BLaER1 (cell line): Measurements from ENCODE around the gene SERPINI1.

Experiments used
- H3K27ac ChIP-seq: shearing (Covaris generic); formaldehyde crosslinking; 2 replicates; pipeline ENCODE4 v1.8.1; 2022
- H3K27me3 ChIP-seq: shearing (Covaris generic); formaldehyde crosslinking; 2 replicates; pipeline ENCODE4 v1.8.1; 2022
- H3K36me3 ChIP-seq: shearing (Covaris generic); formaldehyde crosslinking; 2 replicates; pipeline ENCODE4 v1.8.1; 2022
- H3K4me1 ChIP-seq: shearing (Covaris generic); formaldehyde crosslinking; 2 replicates; pipeline ENCODE4 v1.8.1; 2022
- H3K4me2 ChIP-seq: shearing (Covaris generic); formaldehyde crosslinking; 2 replicates; pipeline ENCODE4 v1.8.1; 2022
- H3K4me3 ChIP-seq: shearing (Covaris generic); formaldehyde crosslinking; 2 replicates; pipeline ENCODE4 v1.8.1; 2022
- H3K9ac ChIP-seq: shearing (Covaris generic); formaldehyde crosslinking; 2 replicates; pipeline ENCODE4 v1.8.1; 2022
- H3K9me3 ChIP-seq: shearing (Covaris generic); formaldehyde crosslinking; 2 replicates; pipeline ENCODE4 v1.8.1; 2022
- H4K20me1 ChIP-seq: shearing (Covaris generic); formaldehyde crosslinking; 2 replicates; pipeline ENCODE4 v1.8.1; 2022
- Cebpa-rat ChIP-seq: shearing (Covaris generic); IDR thresholded peaks from 2 replicates; pipeline ENCODE4 v1.8.1; 2022

SERPINI1 gene

GRCh38 chr3:167735233-167736138 lies at the start of gene SERPINI1:
Gene SERPINI1 (plus strand): TSS chr3:167735721. CDS start chr3:167789129, 53,408 bp downstream.
- Histone ChIP-seq H3K4me2 (peak within 1 kb of the TSS; percentile 87), H3K27me3 (no peaks in the 10 kb centered on the region), H3K4me1 (peaks cover 41% of the 10 kb centered on the region), H3K9me3 (no peaks in the 10 kb centered on the region), H3K36me3 (no peaks in the 10 kb centered on the region), H3K27ac (peak within 1 kb of the TSS; percentile 97), H3K9ac (peak within 1 kb of the TSS; percentile 91), H3K4me3 (peak within 1 kb of the TSS; percentile 81), H4K20me1 (peaks cover 41% of the 10 kb centered on the region)
- no peak for TF ChIP-seq Cebpa-rat

GRCh38 chr3:167691366-167691765 lies 44.2 kb upstream of the SERPINI1 start:
- Histone ChIP-seq H3K4me2 (peak overlapping the region; percentile 75), H3K4me3 (no peak overlapping the region), H4K20me1 (peaks cover 14% of the 10 kb centered on the region; the same call in 1 of the 2 replicates), H3K9me3 (no peaks in the 10 kb centered on the region), H3K9ac (no peak overlapping the region), H3K27ac (no peak overlapping the region), H3K27me3 (no peaks in the 10 kb centered on the region), H3K4me1 (peaks cover 41% of the 10 kb centered on the region), H3K36me3 (peaks cover 52% of the 10 kb centered on the region)
- TF ChIP-seq Cebpa-rat: no peak

GRCh38 chr3:167694121-167694520 lies 41.4 kb upstream of the SERPINI1 start:
- H3K27me3 ChIP-seq: no peaks in the 10 kb centered on the region

GRCh38 chr3:167700046-167700445 lies 35.5 kb upstream of the SERPINI1 start:
- no peaks in the 10 kb centered on the region for H3K9me3 ChIP-seq
- no peak overlapping the region for H3K27ac ChIP-seq
- H3K4me1 ChIP-seq: no peaks in the 10 kb centered on the region
- peaks cover 24% of the 10 kb centered on the region; the same call in 1 of the 2 replicates for H4K20me1 ChIP-seq
- H3K4me2 ChIP-seq: no peak overlapping the region
- H3K9ac ChIP-seq: no peak overlapping the region
- no peak for TF ChIP-seq Cebpa-rat
- no peaks in the 10 kb centered on the region for H3K27me3 ChIP-seq
- peaks cover 66% of the 10 kb centered on the region for H3K36me3 ChIP-seq
- no peak overlapping the region for H3K4me3 ChIP-seq

More at GRCh38 chr3:167694121-167694520, 41.4 kb upstream of the SERPINI1 start:
- Histone ChIP-seq H3K4me1 (peaks cover 41% of the 10 kb centered on the region), H4K20me1 (peaks cover 27% of the 10 kb centered on the region), H3K9me3 (no peaks in the 10 kb centered on the region), H3K4me3 (no peak overlapping the region), H3K4me2 (no peak overlapping the region), H3K9ac (no peak overlapping the region), H3K27ac (no peak overlapping the region), H3K36me3 (peaks cover 52% of the 10 kb centered on the region)
- TF ChIP-seq Cebpa-rat: no peak

- H3K4me3 ChIP-seq: no peak overlapping the region
- H4K20me1 ChIP-seq: peaks cover 27% of the 10 kb centered on the region
These were observed 34.6 kb upstream of the SERPINI1 start for GRCh38 chr3:167700926-167701325.

GRCh38 chr3:167705840-167706239 lies 29.7 kb upstream of the SERPINI1 start:
- no peak for TF ChIP-seq Cebpa-rat
- Histone ChIP-seq H3K9me3 (no peaks in the 10 kb centered on the region), H3K36me3 (peaks cover 78% of the 10 kb centered on the region), H3K27me3 (no peaks in the 10 kb centered on the region), H3K4me3 (no peak overlapping the region), H3K27ac (no peak overlapping the region), H3K4me2 (no peak overlapping the region), H3K4me1 (no peaks in the 10 kb centered on the region), H4K20me1 (peaks cover 39% of the 10 kb centered on the region; the same call in 1 of the 2 replicates), H3K9ac (no peak overlapping the region)

More at GRCh38 chr3:167700926-167701325, 34.6 kb upstream of the SERPINI1 start:
- no peaks in the 10 kb centered on the region for H3K27me3 ChIP-seq
- H3K9me3 ChIP-seq: no peaks in the 10 kb centered on the region
- TF ChIP-seq Cebpa-rat: no peak
- peaks cover 60% of the 10 kb centered on the region for H3K36me3 ChIP-seq
- H3K27ac ChIP-seq: no peak overlapping the region
- no peaks in the 10 kb centered on the region for H3K4me1 ChIP-seq
- H3K9ac ChIP-seq: no peak overlapping the region
- no peak overlapping the region for H3K4me2 ChIP-seq

GRCh38 chr3:167709690-167710089 lies 25.8 kb upstream of the SERPINI1 start:
- TF ChIP-seq Cebpa-rat: no peak
- Histone ChIP-seq H4K20me1 (peaks cover 65% of the 10 kb centered on the region), H3K27ac (no peak overlapping the region), H3K4me2 (no peak overlapping the region), H3K4me1 (no peaks in the 10 kb centered on the region), H3K9ac (no peak overlapping the region), H3K9me3 (no peaks in the 10 kb centered on the region), H3K36me3 (peaks cover 72% of the 10 kb centered on the region), H3K4me3 (no peak overlapping the region), H3K27me3 (no peaks in the 10 kb centered on the region)

GRCh38 chr3:167710552-167710951 lies 25.0 kb upstream of the SERPINI1 start:
- H3K9ac ChIP-seq: no peak overlapping the region
- H3K27ac ChIP-seq: no peak overlapping the region
- TF ChIP-seq Cebpa-rat: no peak
- H3K4me3 ChIP-seq: no peak overlapping the region
- H3K4me1 ChIP-seq: no peaks in the 10 kb centered on the region
- no peaks in the 10 kb centered on the region for H3K9me3 ChIP-seq
- H4K20me1 ChIP-seq: peaks cover 74% of the 10 kb centered on the region
- H3K36me3 ChIP-seq: peaks cover 79% of the 10 kb centered on the region
- no peak overlapping the region for H3K4me2 ChIP-seq
- no peaks in the 10 kb centered on the region for H3K27me3 ChIP-seq

GRCh38 chr3:167711439-167711838 lies 24.1 kb upstream of the SERPINI1 start:
- Histone ChIP-seq H4K20me1 (peaks cover 73% of the 10 kb centered on the region), H3K36me3 (peaks cover 80% of the 10 kb centered on the region), H3K9ac (no peak overlapping the region)

GRCh38 chr3:167712445-167712844 lies 23.1 kb upstream of the SERPINI1 start:
- no peak for TF ChIP-seq Cebpa-rat
- Histone ChIP-seq H3K27ac (no peak overlapping the region), H4K20me1 (peaks cover 64% of the 10 kb centered on the region), H3K4me2 (no peak overlapping the region), H3K9ac (no peak overlapping the region), H3K9me3 (no peaks in the 10 kb centered on the region; the same call in 1 of the 2 replicates), H3K27me3 (no peaks in the 10 kb centered on the region), H3K4me1 (no peaks in the 10 kb centered on the region), H3K36me3 (peaks cover 75% of the 10 kb centered on the region), H3K4me3 (no peak overlapping the region)

More at GRCh38 chr3:167711439-167711838, 24.1 kb upstream of the SERPINI1 start:
- no peaks in the 10 kb centered on the region; the same call in 1 of the 2 replicates for H3K9me3 ChIP-seq
- H3K27ac ChIP-seq: no peak overlapping the region
- no peak overlapping the region for H3K4me2 ChIP-seq
- no peak overlapping the region for H3K4me3 ChIP-seq
- H3K4me1 ChIP-seq: no peaks in the 10 kb centered on the region
- no peak for TF ChIP-seq Cebpa-rat
- H3K27me3 ChIP-seq: no peaks in the 10 kb centered on the region
